Measurements from ENCODE around the gene SRMS. TPM values are rescaled to one million over a fixed set of nuclear protein-coding genes. Genes with fewer than 3 reads are reported as not detected.

The SRMS gene
- total RNA-seq, 1 experiment from 2014 or later: 0.79 TPM

- 0 out of 3 replicates have a peak, but pooled peaks have one; percentile 9 for TF ChIP-seq CTCF (conservative IDR thresholded peaks at IDR 0.05)
- Histone ChIP-seq H3K9ac (ENCODE audit: extremely low read depth, insufficient read length, low read length) (no peak overlapping the region), H4K5ac (ENCODE audit: insufficient read length, low read depth, low read length) (no peak overlapping the region), H3K4me1 (ENCODE audit: insufficient read depth, low read length) (no peaks in the 10 kb centered on the region), H3K79me1 (ENCODE audit: insufficient read depth, low read depth, low read length, poor library complexity, severe bottlenecking) (no peaks in the 10 kb centered on the region), H3K79me2 (ENCODE audit: insufficient read depth, low read length) (no peaks in the 10 kb centered on the region), H3K23me2 (ENCODE audit: insufficient read length, low read depth, low read length, poor library complexity, severe bottlenecking) (peaks cover 4% of the 10 kb centered on the region), H2BK15ac (ENCODE audit: low read depth, low read length) (no peak overlapping the region), H3K4me2 (ENCODE audit: insufficient read depth, insufficient read length, low read length) (no peak overlapping the region), H4K8ac (replicated peaks; ENCODE audit: insufficient read length, low read depth, low read length) (no peak overlapping the region), H3K27ac (ENCODE audit: insufficient read length, low read depth, low read length) (no peak overlapping the region), H3K9me3 (ENCODE audit: control insufficient read depth, low read depth, low read length) (no peaks in the 10 kb centered on the region), H3T11ph (ENCODE audit: low read length) (no peak overlapping the region), H4K91ac (ENCODE audit: insufficient read length, low read depth, low read length) (no peak overlapping the region), H2BK12ac (ENCODE audit: insufficient read length, low read depth, low read length) (no peak overlapping the region), H3K14ac (ENCODE audit: insufficient read depth, low read length) (no peak overlapping the region), H3K56ac (ENCODE audit: insufficient read length, low read depth, low read length) (no peak overlapping the region), H2BK120ac (ENCODE audit: low read depth, low read length, poor library complexity, severe bottlenecking) (no peak overlapping the region), H4K20me1 (ENCODE audit: control insufficient read depth, insufficient read depth, insufficient read length) (no peaks in the 10 kb centered on the region), H3K23ac (ENCODE audit: insufficient read length, low read depth, low read length) (no peak overlapping the region), H2BK5ac (ENCODE audit: insufficient read length, low read length) (no peak overlapping the region), H2BK20ac (ENCODE audit: low read depth, low read length, poor library complexity, severe bottlenecking) (no peak overlapping the region), H3K4ac (ENCODE audit: low read depth, low read length) (no peak overlapping the region), H2AK5ac (ENCODE audit: insufficient read length, low read length) (no peak overlapping the region), H3K18ac (ENCODE audit: insufficient read length, low read depth, low read length) (no peak overlapping the region), H3K27me3 (ENCODE audit: insufficient read depth, low read length) (no peaks in the 10 kb centered on the region), H2AFZ (ENCODE audit: low read length) (no peak overlapping the region)
- no peaks in the 10 kb centered on the region; the same call in none of the 2 replicates for H3K27me3 Mint-ChIP-seq (ENCODE audit: low read depth)
- no peak overlapping the region; a peak in 1 of 5 replicates for H3K4me3 Mint-ChIP-seq
- DNase-seq: no peak
- H3K36me3 Mint-ChIP-seq (ENCODE audit: insufficient read depth in 1 of 3, low read depth in 3 of 3): no peaks in the 10 kb centered on the region
- WGBS (ENCODE audit: extremely low coverage, insufficient read length, low lambda C conversion rate): no CpG with 5 or more reads among the region's 26 CpGs
- H3K27ac Mint-ChIP-seq: no peak overlapping the region; a peak in 1 of 7 replicates
- peaks cover 12 to 21% of the 10 kb centered on the region in 2 experiments for H3K4me1 Mint-ChIP-seq
- H3K9me3 Mint-ChIP-seq: no peaks in the 10 kb centered on the region
These were observed 30.9 kb upstream of the SRMS start for GRCh38 chr20:63578224-63579016.

Measured in H9 (cell line).